HG02852 (cell line): ENCODE results near the gene TGFBRAP1.
"Not testable (repeated sequence)": the region's sequence is repeated elsewhere in the genome, so short reads cannot be mapped to it uniquely, and the experiment has no call there.

Experiments used
- ATAC-seq: cut with Tn5 transposase; IDR thresholded peaks from one replicate; pipeline ENCODE4 v1.9.1; 2021; ENCODE audit warnings: mild to moderate bottlenecking, moderate library complexity; ENCODE audit not compliant: unreplicated experiment

TGFBRAP1 gene

DNA sequence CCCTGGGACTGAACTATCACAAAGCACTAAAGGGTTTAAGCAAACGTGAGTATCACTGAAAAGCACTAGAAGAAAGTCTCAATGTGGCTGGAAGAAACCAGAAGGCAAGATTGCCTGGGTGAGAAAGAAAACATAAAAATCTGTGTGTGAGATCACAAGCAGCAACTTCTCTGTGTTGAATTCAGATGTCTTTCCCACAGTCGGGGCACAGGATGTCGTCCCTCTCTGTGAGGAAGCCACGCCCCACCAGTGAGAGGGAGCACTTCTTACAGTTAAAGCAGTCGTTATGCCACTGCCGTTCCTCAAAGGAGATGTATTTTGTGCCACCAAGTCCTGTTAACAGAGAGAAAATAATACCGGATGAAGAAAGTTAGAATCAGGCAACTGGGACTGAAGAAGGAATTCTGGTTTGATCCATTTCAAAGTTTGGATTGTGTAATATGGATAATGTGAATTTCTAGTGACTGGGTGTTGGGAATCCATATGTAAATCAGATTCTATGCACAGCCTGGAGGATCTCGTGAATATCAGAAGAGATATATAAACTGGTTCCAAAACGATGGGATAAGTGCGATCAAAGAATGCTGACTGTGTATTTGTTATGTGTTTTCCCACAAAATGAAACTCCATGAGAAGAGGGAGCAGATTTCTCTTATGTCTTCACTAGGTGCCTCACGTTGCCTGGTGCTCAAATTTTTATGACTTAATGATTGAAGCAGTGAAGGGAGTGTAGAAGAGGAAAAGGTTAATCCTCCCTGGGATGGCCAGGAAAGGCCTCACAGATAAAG lies 31.8 kb upstream of the TGFBRAP1 start:
- ATAC-seq: no peak

DNA sequence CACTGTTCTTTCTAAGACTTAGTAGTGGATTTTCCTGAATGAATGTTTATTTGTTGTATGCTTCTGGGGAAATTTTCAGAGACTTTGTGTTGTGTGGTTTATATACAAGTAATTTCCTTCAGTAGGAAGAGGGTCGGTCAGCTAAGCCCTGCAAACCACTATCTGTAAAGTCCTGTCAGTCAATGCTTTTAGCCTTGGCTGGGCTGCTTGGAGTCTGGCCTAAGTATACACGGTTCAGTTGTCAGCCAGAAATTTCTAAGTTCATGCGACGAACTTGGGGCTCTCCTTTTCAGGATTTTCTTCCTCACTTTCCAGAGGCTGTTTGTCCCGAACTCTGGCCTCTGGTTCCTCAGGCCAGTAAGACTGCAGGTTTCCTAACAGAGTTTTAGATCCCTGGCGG lies 29.1 kb upstream of the TGFBRAP1 start:
- no peak for ATAC-seq

DNA sequence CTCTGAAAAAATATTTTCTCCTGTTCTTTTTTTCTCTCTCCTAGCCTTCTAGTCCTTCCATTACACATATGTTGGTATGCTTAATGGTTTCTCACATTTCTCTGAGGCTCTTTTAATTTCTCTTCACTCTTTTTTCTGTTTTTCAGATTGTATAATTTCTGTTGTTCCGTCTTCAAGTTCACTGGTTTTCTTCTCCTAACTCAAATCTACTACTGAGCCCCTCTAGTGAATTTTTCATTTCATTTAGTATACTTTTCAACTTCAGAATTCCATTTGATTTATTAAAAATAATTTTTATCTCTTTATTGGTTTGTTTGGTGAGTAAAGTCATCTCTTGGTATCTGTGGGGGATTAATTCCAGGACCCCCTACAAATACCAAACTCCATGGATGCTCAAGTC lies 27.6 kb upstream of the TGFBRAP1 start:
- ATAC-seq: no peak

DNA sequence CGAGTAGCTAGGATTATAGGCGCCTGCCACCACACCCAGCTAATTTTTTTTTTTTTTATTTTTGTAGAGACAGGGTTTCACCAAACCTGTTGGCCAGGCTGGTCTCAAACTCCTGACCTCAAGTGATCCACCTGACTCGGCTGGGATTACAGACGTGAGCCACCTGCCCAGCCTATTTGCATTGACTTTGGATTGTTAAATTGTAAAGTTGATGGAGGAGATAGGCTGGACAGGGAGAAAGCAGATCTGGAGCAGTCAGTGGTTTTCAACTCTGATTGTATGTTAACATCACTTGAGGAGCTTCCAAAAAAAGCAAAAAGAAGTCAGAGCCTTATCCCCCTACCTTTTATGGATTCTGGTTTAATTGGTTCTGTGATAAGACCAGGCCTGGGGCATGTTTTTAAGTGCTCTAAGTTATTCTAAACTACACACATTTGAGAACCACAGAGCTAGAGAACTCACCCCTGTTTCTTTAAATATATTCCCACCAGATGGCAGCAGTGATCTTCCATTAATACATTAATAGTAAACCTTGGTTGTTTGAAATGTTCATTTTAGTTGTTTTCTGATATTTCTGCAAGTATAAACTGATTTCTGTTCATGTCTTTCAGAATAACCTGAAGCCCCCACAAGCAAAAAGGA lies 15.3 kb upstream of the TGFBRAP1 start:
- ATAC-seq: no peak

DNA sequence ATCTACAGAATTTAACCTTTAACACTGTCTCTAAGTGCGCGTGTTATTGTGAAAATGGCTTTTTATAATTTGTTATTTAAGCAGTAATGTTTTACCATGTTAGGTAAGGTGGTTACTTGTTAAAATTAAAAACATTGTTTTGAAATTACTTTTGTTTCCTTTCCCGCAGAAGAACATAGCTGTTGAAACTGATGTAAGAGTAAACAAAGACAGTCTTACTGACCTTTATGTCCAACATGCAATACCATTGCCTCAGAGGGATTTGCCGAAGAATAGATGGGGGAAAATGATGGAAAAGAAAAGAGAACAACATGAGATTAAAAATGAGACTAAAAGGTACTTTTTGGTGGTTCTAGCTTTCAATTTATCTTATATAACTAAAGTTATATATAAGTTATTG lies 9.9 kb upstream of the TGFBRAP1 start:
- ATAC-seq: no peak

DNA sequence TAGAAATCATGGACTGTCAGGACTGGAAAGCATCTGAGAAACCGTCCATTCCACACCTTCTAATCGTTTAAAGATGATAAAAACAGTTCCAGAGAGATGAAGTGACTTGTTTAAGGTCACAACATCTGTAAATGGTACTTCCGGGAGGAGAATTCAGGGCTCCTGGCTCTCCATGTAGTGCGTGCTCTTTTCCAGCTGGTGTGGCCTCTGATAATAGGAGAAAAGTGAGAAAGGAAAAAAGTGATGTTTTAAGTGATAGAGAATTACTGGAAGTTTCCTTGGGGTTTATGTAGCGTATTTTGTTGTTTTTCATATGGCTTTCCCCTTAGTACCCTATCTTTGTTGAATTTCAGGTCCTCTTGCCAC lies 8.5 kb upstream of the TGFBRAP1 start:
- ATAC-seq: peak; percentile 10

DNA sequence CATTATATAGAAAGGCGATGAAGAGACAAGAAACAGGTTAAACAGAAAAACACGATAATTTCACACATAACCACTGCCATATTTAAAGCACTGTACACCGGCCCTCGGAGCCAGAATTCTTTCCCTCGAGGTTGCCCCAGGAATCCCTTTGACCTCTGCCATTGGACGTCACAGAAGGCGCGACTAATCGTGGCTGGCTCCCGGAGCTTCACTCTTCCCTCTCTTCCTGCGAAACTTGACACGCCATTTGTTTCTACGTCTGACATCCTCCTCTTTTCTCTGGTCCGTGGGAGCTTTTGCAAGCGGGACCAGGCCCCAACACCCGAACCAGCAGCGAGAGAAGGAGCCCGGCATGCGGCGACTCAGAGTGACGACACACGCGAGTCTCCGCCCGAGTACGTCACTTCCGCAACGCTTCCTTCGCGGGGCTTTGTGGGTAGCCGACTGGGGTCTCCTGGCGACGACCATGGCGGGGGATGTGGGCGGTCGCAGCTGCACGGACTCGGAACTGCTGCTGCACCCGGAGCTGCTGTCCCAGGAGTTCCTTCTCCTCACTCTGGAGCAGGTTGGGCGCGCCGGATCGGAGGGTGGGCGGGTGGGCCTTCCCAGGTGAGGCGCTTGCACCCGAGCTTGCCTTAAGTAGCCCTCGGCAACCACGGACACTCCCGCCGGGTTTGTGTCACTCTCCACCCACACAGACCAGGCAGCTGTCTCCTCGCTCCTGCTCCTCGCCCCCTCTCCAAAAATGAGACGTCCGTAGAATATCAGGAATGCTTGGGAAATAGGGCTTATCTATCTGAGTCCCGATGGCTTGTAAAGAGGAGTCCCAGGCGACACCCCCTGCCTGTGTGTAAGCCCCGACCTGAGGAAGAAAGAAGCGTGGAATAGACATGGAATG lies 7.8 kb upstream of the TGFBRAP1 start, which contains the start of gene C2orf49:
Gene C2orf49, plus strand, starts transcription at position 419 of the 898 bp plus-strand sequence. Its CDS starts 48 bp downstream, at position 467.
- ATAC-seq: peak; percentile 95

DNA sequence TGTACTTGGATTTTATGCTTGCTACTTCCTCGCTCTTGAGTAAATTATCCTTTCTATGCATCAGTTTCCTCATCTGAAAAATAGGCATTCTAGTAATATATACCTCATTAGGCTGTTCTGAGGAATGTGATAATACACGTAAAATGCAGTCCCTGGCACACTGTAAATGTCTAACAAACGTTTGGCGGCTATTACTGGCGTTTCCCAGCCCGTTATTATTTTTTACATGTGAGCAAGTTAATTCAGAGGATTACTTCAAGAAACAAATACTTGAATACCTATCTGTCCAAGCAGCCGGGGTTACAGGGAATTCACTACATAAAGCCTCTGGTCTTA lies 7.2 kb upstream of the TGFBRAP1 start:
- no peak for ATAC-seq

DNA sequence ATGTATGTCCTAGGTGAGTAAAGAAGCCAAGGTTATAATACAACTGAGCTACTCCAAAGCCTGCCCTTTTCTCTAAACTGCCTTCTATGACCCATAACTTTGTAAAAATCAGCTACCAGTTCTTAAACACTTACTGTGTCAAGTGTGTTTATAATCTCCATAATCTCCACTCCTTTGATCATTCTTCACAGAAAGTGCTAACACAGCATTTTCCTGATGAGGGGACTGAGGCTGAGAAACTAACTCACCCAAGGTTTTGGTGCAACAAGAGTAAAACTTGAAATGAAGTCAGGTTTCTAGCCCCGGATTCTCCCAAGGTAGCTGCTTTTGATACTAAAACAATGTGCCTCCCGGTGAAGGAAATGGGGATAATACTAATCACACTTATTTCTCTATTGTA lies 5.9 kb upstream of the TGFBRAP1 start:
- no peak for ATAC-seq

DNA sequence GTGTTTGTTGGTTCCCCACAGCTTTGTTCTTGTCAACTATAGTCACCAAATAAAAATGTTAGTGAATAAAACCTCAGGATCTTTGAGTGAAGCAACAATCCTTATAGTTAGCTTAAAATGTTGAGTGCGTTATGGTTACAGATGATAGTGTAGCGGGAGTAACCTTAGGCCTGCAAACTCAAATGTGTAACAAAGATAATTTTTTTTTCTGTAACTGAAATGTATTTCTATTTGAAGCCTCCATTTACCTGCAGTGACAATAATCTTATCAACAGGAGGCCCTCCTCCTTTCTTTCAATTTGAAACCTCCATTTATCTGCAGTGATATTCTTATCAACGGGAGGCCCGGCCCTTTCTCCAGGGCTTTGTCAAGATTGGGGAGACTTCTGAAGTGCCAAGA lies 4.7 kb upstream of the TGFBRAP1 start:
- no peak for ATAC-seq

DNA sequence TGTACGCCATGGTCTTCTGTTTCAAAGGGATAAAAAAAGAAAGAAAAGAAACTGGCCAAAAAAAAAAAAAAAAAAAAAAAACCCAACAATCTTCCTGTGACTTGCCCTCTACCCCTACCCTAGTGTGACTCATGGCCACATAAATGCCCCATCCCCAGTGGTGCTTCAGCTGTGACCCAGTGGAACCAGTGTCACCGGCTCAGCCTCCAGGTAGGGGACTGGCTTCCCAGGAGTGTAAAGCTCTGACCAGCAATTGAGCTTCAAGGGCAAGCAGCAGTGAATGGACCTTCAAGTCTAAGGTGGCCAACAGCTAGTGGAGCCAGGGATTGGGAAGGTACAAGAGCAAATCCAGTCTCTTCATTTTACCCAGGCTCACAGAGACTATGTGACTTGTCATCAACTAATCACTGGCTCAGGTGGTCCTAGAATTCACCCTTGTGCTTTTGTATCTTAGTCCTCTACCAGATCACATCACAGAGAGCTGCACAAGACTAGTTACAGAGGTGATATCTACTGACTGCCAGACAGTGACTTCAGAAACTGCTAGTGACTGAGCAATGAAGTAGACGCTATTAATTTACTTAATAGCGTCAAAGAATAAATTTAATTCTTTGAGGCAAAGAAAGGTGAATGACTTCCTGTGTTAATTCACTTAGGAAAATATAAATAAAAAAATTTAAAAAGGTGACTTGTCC lies 1.3 kb upstream of the TGFBRAP1 start:
- ATAC-seq: no peak

DNA sequence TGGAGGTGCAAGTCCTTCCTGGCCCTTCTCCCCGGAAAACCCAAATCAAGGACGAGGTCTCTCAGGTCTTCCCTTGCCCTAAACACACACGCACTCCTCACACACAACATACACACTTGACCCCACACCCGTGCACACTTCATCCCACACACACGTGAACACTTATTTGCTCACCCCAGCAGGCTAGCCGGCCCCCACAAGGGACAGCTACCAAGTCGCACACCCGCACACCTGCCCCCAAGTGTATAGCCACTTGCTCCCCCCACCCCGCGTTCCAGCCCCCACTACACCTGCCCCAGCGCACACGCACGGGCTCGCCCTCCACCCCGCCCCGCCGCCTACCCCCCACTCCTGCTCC lies 359 bp downstream of the TGFBRAP1 start:
- ATAC-seq: no peak

DNA sequence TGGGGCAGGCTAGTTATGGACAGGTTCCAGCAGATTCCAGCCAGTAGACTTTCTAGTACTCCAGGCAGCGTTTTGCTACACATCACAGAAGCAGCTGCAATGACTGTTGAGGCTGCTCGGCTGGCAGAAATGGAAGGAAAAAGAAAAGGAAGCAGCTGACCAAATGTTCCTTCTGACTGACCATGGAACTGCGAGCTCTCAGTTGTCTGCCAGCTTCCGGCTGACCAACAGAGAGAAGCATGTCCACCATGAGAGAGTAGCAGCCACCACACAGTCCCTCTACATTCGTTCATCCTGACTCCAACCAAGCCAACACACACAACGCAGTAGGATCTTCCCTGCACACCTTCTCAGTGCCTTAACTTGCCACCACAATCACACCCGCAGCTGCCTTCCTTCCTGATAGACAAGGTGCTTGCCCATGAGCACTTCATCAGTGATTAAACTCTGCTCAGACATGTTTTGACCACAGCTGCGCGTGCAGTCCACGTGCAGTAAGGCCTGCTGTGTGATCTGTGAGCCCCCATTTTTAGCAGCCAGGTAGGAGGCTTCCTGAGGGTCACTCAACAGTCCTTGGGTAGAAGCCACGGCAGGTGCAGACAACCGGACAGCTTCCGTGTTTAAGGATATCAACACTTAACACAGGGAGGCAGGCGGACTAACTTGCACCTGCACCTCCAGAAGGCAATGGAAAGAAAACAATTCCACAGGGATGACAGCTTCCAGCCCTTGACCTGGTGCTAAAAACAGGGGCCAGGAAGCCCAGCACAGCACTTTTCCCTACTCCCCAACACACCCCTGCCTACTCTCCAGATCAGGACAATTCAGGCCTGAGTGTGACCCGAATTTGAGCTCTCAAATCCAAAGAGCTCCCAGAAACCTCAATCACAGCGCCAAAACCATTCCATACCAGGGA lies 996 bp downstream of the TGFBRAP1 start:
- ATAC-seq: no peak

DNA sequence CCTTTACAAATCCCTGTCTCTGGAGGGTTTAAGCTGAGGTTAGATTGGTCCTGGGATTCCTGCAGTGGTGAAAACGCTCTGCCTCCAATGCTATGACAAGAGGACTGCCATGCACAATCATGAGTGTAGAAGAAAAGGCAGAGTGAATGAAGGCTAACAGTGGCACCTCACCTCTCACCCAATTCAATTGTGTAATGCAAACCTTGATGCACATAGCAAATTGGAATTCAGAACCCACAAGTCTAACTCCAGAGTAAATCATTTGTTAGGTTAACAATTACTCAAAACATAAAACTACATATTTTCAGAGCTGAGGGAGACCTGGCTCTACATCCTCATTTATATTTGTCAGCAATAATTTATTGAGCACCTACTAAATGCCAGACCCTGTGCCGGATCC lies 1.8 kb downstream of the TGFBRAP1 start:
- no peak for ATAC-seq

DNA sequence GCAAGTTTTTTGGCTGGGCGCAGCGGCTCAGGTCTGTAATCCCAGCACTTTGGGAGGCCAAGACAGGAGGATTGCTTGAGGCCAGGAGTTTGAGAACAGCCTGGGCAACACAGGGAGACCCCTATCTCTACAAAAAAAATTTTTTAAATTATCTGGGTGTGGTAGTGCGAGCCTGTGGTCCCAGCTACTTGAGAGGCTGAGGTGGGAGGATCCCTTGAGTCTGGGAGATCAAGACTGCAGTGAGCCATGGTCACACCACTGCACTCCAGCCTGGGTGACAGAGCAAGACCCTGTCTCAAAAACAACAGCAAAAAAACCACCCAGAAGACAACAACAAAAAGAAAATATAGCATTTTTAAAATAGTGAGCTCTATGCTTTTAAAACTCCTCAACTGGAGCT lies 2.3 kb downstream of the TGFBRAP1 start:
- not testable (repeated sequence) for ATAC-seq

DNA sequence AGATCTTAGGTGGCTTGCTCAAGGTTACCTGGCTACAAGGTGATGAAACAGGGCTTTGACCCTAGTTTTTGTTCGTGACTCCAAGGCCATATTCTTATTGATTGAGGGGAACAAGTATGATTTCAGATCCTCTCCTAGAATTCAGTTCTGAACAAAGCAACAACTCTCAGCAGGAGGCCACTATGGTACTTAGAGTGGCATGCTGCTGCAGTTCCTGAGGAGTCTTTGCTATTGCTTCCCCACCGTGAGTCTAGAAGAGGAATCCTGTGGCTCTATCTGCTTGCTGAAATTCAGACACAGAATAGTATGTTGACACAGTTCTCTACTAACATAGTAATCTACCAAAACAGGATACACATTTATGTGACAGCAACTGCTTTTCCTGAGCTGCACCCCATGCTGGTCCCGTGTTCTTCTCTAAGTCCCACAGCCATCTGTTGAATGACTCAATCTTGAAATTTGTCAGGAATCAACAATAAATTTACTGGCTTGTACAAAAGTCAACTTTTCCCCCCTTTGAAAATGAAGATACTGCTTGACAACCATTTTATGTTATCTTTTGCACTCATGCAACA lies 4.1 kb downstream of the TGFBRAP1 start:
- no peak for ATAC-seq

DNA sequence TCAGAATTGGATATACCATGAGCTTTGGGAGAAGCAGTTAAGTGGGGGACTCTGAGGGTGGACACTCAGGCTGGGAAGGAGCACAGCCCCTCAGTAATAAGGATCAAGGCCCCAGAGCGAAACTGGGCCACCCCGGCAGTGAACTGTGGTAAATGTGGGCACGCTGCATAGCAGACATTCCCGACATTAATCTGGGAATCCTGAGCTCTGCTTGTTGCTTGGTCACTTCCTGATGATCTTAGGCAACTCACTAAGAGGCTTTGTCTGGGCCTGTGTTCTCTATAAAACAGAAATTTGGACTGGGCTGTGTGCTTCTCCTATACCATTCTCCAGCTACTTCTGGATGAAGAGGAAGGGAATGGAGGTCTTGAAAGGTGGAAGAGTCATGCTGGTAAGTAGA lies 4.8 kb downstream of the TGFBRAP1 start:
- ATAC-seq: no peak

DNA sequence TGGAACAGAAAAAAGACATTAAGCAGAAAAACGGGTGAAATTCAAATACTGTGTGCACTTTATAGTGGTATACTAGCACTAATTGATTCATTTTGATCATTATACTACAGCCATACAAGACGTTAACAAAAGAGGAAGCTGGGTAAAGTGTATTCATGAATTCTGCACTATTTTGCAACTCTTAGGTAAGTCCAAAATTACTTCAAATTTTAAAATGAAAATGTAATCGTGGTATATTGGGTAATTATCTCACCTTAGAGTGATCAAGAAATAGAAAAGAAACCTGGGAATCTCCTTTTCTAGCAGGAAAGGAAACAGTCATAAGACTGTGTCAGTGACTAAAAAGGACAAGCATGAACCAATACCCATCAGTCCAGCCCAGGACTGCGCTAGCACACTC lies 5.4 kb downstream of the TGFBRAP1 start:
- no peak for ATAC-seq

DNA sequence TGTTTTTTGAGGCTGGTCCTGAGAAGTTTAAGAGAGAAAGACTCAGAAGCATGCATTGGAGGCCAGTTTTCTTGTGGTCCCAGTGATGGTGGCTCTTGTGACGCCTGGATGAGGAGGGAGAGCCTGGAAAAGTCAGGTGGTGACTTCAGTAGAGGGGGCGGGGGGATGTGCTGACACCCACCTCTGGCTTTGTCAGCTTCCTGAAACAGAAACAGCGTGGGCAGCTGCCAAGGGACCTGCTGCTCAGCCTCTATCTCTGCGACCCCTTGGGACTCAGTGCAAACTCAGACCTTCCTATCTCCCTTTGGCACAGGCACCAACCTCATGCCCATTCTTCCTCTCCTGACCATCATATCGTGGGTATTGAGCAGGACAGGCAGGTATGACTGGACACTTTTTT lies 6.4 kb downstream of the TGFBRAP1 start:
- no peak for ATAC-seq
